Fibroblast of skin of left quadriceps (primary cell): Measurements from ENCODE around the gene DRAXIN.
A peak's percentile ranks its signal among the peaks of the same experiment; 100 is the strongest.

ENCODE experiments used
- DNase-seq, 2 experiments: peaks; one replicate each; pipeline ENCODE4 v3.0.0-alpha.2; 2013; ENCODE audit warnings: low read depth in 2 of 2

Gene DRAXIN

GRCh38 chr1:11708554-11709350 lies 17.2 kb downstream of the DRAXIN start:
- no peak for DNase-seq

- DNase-seq: no peak
Measured at GRCh38 chr1:11711490-11711889, 20.0 kb downstream of the DRAXIN start.

- DNase-seq: no peak
Measured at GRCh38 chr1:11712285-11712684, 20.8 kb downstream of the DRAXIN start.

- no peak for DNase-seq
Measured at GRCh38 chr1:11713095-11713494, 21.6 kb downstream of the DRAXIN start.

- DNase-seq: no peak
Measured at GRCh38 chr1:11714831-11715575, 23.5 kb downstream of the DRAXIN start.

- DNase-seq: peak in 1 of 2 experiments; percentile 14
Measured at GRCh38 chr1:11719313-11720032, 28.0 kb downstream of the DRAXIN start.

GRCh38 chr1:11720033-11720376 lies 28.5 kb downstream of the DRAXIN start:
- DNase-seq: no peak

GRCh38 chr1:11720525-11720924 lies 29.0 kb downstream of the DRAXIN start:
- no peak for DNase-seq

- no peak for DNase-seq
Measured at GRCh38 chr1:11721311-11721710, 29.8 kb downstream of the DRAXIN start.

- no peak for DNase-seq
Measured at GRCh38 chr1:11722538-11722937, 31.0 kb downstream of the DRAXIN start.

GRCh38 chr1:11725616-11726015 lies 34.1 kb downstream of the DRAXIN start:
- no peak for DNase-seq

GRCh38 chr1:11727119-11727518 lies 35.6 kb downstream of the DRAXIN start:
- DNase-seq: no peak

GRCh38 chr1:11728126-11728806 lies 36.8 kb downstream of the DRAXIN start:
- DNase-seq: no peak

GRCh38 chr1:11729155-11729497 lies 37.6 kb downstream of the DRAXIN start:
- DNase-seq: no peak

GRCh38 chr1:11729498-11730428 lies 38.3 kb downstream of the DRAXIN start:
- no peak for DNase-seq

GRCh38 chr1:11730429-11730891 lies 39.0 kb downstream of the DRAXIN start:
- no peak for DNase-seq

GRCh38 chr1:11731691-11732283 lies 40.3 kb downstream of the DRAXIN start:
- DNase-seq: no peak

- no peak for DNase-seq
Measured at GRCh38 chr1:11733306-11733705, 41.8 kb downstream of the DRAXIN start.

- no peak for DNase-seq
Measured at GRCh38 chr1:11735531-11735853, 44.0 kb downstream of the DRAXIN start.

- DNase-seq: peak; percentile 67 to 72
Measured at GRCh38 chr1:11735854-11736745, 44.6 kb downstream of the DRAXIN start, which contains the start of gene AGTRAP. Gene AGTRAP (plus strand): TSS chr1:11736136. CDS start chr1:11736209, 73 bp downstream.
